Skeletal muscle tissue (tissue), 4 donors: Measurements from ENCODE around the gene BEGAIN. TPM values are rescaled to one million over a fixed set of nuclear protein-coding genes. Genes with fewer than 3 reads are reported as not detected.

ENCODE experiments used
- H3K27ac ChIP-seq: one replicate; pipeline ENCODE4 v1.7.0; 2013; ENCODE audit warnings: mild to moderate bottlenecking, low read depth, low read length, inconsistent platforms
- H3K27me3 ChIP-seq, 3 donors: one replicate each; pipeline ENCODE4 v1.7.0; 2013; ENCODE audit warnings: low read length in 3 of 3; ENCODE audit not compliant: control insufficient read depth in 3 of 3, insufficient read depth in 3 of 3
- H3K36me3 ChIP-seq, 3 donors: one replicate each; pipeline ENCODE4 v1.7.0; 2013; ENCODE audit warnings: low read length in 3 of 3; ENCODE audit not compliant: control insufficient read depth in 3 of 3, insufficient read depth in 3 of 3
- H3K4me1 ChIP-seq, 3 donors: one replicate each; pipeline ENCODE4 v1.7.0; 2013; ENCODE audit warnings: low read length in 3 of 3, mild to moderate bottlenecking in 3 of 3; ENCODE audit not compliant: control insufficient read depth in 3 of 3, insufficient read depth in 3 of 3
- H3K4me3 ChIP-seq, 3 donors: one replicate each; pipeline ENCODE4 v1.7.0; 2013; ENCODE audit warnings: low read length in 3 of 3
- H3K9ac ChIP-seq, 3 donors: one replicate each; pipeline ENCODE4 v1.7.0; 2013; ENCODE audit warnings: low read length in 3 of 3, mild to moderate bottlenecking in 3 of 3, moderate library complexity in 2 of 3, low read depth in 1 of 3
- H3K9me3 ChIP-seq, 3 donors: one replicate each; pipeline ENCODE4 v1.7.0; 2013; ENCODE audit warnings: low read length in 3 of 3; ENCODE audit not compliant: control insufficient read depth in 3 of 3
- total RNA-seq: library from RNA; depleted of rRNA; stranded (reverse); fragments of >200 nt; gene quantifications from one replicate; pipeline ENCODE4 v1.2.3, GENCODE V29; 2014
- donor health status: Osteomylitis.

BEGAIN gene
- total RNA-seq, 1 donor from 2014 or later, result 1.0 TPM

GRCh38 chr14:100608586-100609330, 21.5 kb upstream of the BEGAIN start:
- H3K9ac ChIP-seq, result no peak overlapping the region
- H3K9me3 ChIP-seq, result no peaks in the 10 kb centered on the region
- no peaks in the 10 kb centered on the region for H3K4me1 ChIP-seq
- no peak overlapping the region for H3K4me3 ChIP-seq
- no peak overlapping the region for H3K27ac ChIP-seq
- peaks cover 19 to 38% (median 32%) of the 10 kb centered on the region in 3 donors for H3K27me3 ChIP-seq
- H3K36me3 ChIP-seq, result no peaks in the 10 kb centered on the region

GRCh38 chr14:100608064-100608463, 20.8 kb upstream of the BEGAIN start:
- Histone ChIP-seq H3K36me3 (no peaks in the 10 kb centered on the region), H3K27ac (no peak overlapping the region), H3K27me3 (peaks cover 24 to 42% (median 37%) of the 10 kb centered on the region in 3 donors), H3K9me3 (no peaks in the 10 kb centered on the region), H3K9ac (no peak overlapping the region), H3K4me3 (no peak overlapping the region), H3K4me1 (no peaks in the 10 kb centered on the region)

DNA sequence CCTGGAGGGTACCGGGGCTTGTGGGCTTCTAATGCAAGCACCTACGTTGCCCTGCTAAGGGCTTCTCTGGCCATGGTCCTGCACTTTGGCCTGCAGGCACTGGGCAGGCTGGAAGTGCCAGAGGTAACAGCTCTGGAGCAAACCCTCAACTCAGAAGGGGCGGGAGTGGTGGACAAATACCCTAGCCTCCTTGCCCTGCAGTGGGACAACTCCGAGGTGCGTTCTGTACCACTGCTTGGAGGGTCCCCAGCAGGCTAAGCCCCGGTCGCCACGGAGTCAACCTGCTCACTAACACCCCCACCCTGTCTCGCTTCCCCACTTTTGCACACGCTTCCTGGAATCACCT, 20.4 kb upstream of the BEGAIN start:
- H3K27ac ChIP-seq, result no peak overlapping the region
- no peaks in the 10 kb centered on the region for H3K36me3 ChIP-seq
- H3K9ac ChIP-seq, result no peak overlapping the region
- no peaks in the 10 kb centered on the region for H3K4me1 ChIP-seq
- H3K9me3 ChIP-seq, result no peaks in the 10 kb centered on the region
- H3K27me3 ChIP-seq, result peaks cover 24 to 42% (median 37%) of the 10 kb centered on the region in 3 donors
- no peak overlapping the region for H3K4me3 ChIP-seq

DNA sequence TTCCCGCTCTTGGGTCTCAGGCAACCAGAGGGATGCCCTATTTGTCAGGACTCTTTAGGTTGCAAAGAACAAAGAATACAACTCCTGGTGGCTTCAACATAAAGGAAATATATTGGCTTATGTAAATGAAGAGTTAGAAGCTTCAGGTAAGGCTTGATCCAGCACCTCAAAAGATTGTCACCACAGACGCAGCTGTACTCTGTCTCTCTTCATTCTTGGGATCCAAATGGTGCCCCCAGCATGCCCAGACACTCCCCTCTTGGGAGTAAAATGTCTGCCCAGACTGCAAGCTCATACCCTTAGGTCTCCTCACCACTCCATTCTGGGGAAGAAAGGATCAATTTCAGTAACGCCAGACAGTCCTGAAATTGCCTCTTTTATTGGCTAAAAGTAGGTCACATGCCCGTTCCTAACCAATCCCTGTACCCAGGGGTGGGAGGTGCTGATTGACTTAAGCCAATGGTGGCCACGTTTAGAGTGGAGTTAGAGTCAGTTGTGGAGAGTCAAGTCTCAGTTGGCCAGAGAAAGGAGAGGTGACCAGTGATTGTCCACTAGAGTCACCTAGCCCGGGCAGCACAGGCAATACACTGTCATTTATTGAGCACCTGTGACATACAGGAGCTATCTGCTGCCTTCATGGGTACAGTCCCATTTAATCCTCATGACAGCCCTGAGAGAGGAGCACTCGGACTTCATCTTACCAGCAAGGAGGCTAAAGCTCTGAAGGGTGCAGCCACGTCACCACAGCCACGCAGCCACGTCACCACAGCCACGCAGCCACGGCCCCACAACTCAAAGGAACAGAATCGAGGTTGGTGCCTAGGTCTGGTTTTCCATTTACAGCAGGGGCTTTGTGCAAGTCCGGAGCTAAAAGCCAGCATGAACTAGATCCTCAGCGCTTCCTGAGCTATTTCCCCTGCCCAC, 19.7 kb upstream of the BEGAIN start:
- Histone ChIP-seq H3K9ac (no peak overlapping the region), H3K27me3 (peaks cover 24 to 42% (median 37%) of the 10 kb centered on the region in 3 donors), H3K9me3 (no peaks in the 10 kb centered on the region), H3K27ac (no peak overlapping the region), H3K4me3 (no peak overlapping the region), H3K4me1 (no peaks in the 10 kb centered on the region), H3K36me3 (no peaks in the 10 kb centered on the region)

DNA sequence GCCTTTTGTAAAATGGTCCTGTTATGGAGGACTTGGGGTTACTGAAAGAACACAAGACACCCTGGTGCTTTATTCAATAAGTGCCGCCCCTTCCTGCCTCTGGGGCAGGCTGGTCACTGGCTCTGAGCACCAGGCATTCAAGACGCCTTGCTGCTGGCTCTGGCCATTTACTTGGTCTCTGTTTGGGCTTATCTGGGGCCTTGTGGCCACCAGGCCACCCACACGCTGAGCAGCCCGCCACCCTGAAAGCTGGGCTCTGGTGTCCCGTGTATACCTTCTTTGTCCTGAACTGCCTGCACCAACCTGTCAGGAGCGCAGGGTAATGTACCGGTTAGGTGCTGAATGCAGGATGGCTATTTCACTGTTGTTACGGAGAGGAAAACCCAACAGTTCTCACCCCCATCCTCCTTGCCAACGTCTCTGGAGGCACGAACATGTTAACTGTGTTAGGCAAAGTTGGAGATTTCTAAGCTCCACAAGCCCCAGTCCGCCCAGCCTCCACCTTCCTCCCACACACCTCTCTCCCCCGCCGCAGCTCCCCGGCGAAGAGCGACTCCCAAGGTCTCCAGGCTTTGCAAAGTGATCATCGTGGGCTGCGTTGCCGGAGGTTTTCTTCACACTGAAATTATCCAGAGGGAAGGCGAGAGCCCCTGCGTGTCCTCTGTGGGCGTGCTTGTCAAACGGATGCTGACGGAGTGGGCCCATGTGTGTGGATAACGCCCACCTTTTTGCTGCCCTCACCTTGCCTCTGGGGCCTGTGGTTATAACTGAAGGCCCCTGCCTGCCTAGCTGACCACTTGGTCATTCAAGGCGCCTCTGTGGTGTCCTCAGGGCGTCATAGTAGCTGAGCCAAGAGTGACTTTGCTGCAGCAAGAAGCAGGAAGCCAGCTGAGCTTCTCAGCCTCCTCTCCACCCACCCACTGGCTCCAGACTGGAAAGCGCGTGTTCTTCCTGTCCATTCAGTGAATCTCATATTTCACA, 18.8 kb upstream of the BEGAIN start:
- no peaks in the 10 kb centered on the region for H3K36me3 ChIP-seq
- peaks cover 0 to 2% (median 0%) of the 10 kb centered on the region in 3 donors for H3K9me3 ChIP-seq
- H3K27me3 ChIP-seq, result peaks cover 24 to 42% (median 37%) of the 10 kb centered on the region in 3 donors
- H3K27ac ChIP-seq, result no peak overlapping the region
- H3K4me3 ChIP-seq, result no peak overlapping the region
- H3K9ac ChIP-seq, result no peak overlapping the region
- no peaks in the 10 kb centered on the region for H3K4me1 ChIP-seq

GRCh38 chr14:100605230-100605629, 18.0 kb upstream of the BEGAIN start:
- no peak overlapping the region for H3K27ac ChIP-seq
- H3K9me3 ChIP-seq, result peaks cover 0 to 2% (median 0%) of the 10 kb centered on the region in 3 donors
- H3K4me1 ChIP-seq, result no peaks in the 10 kb centered on the region
- H3K4me3 ChIP-seq, result no peak overlapping the region
- no peak overlapping the region for H3K9ac ChIP-seq
- H3K36me3 ChIP-seq, result no peaks in the 10 kb centered on the region
- H3K27me3 ChIP-seq, result peaks cover 24 to 38% (median 37%) of the 10 kb centered on the region in 3 donors

- Histone ChIP-seq H3K36me3 (no peaks in the 10 kb centered on the region), H3K9me3 (peaks cover 0 to 2% (median 0%) of the 10 kb centered on the region in 3 donors), H3K4me1 (no peaks in the 10 kb centered on the region), H3K27ac (no peak overlapping the region), H3K4me3 (no peak overlapping the region), H3K27me3 (peaks cover 24 to 38% (median 37%) of the 10 kb centered on the region in 3 donors), H3K9ac (no peak overlapping the region)
These were observed 17.5 kb upstream of the BEGAIN start for GRCh38 chr14:100604709-100605108.

DNA sequence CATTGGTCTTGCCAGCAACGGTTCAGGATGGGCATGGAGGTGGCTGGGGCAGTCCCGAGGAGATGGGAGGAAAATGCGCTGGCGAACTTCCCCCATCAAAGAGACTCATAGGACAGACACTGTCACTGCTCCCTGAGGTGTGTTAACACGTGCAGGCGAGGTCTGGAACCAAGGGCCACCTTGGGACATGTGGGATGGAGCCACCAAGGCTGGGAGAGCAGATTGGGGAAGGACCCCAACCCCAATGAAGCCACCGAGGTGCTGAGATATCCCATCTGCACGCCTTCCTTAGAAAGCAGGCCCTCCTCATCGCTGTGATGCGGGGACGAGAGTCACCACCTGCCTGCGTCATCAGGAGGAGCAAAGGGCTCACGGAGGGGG, 16.9 kb upstream of the BEGAIN start:
- Histone ChIP-seq H3K9ac (no peak overlapping the region), H3K27ac (no peak overlapping the region), H3K36me3 (no peaks in the 10 kb centered on the region), H3K27me3 (peaks cover 24 to 38% (median 37%) of the 10 kb centered on the region in 3 donors), H3K4me1 (no peaks in the 10 kb centered on the region), H3K9me3 (peaks cover 0 to 2% (median 0%) of the 10 kb centered on the region in 3 donors), H3K4me3 (no peak overlapping the region)

GRCh38 chr14:100603341-100604120, 16.3 kb upstream of the BEGAIN start:
- H3K4me1 ChIP-seq, result no peaks in the 10 kb centered on the region

More at GRCh38 chr14:100603341-100604120, 16.3 kb upstream of the BEGAIN start:
- no peak overlapping the region for H3K9ac ChIP-seq
- no peak overlapping the region for H3K27ac ChIP-seq
- no peaks in the 10 kb centered on the region for H3K36me3 ChIP-seq
- peaks cover 0 to 2% (median 0%) of the 10 kb centered on the region in 3 donors for H3K9me3 ChIP-seq
- H3K4me3 ChIP-seq, result no peak overlapping the region
- H3K27me3 ChIP-seq, result peaks cover 24 to 38% (median 37%) of the 10 kb centered on the region in 3 donors
